Ovary (tissue), 3 donors: ENCODE results near the gene E2F4.

Experiments
- EP300 ChIP-seq: sonication (generic); formaldehyde crosslinking; IDR thresholded peaks from one replicate; pipeline ENCODE4 v1.6.1; 2017; ENCODE audit warnings: antibody characterized with exemption
- POLR2A ChIP-seq: fragments of 450-650 bp; IDR thresholded peaks from one replicate; pipeline ENCODE4 v1.6.1; 2017; ENCODE audit warnings: antibody characterized with exemption, mild to moderate bottlenecking, moderate library complexity
- TF ChIP-seq, protein P1 (sequence below), 3 donors: fragments of 450-650 bp in 2 of 3; fragments of 200-600 bp in 1 of 3; IDR thresholded peaks; one replicate each; pipeline versions ENCODE4 v1.5.1 to v1.8.0; 2016 to 2022; ENCODE audit warnings: antibody characterized with exemption in 3 of 3, mild to moderate bottlenecking in 1 of 3
- donor health status: DM: no; HTN: no; CAD: no.

DNA sequence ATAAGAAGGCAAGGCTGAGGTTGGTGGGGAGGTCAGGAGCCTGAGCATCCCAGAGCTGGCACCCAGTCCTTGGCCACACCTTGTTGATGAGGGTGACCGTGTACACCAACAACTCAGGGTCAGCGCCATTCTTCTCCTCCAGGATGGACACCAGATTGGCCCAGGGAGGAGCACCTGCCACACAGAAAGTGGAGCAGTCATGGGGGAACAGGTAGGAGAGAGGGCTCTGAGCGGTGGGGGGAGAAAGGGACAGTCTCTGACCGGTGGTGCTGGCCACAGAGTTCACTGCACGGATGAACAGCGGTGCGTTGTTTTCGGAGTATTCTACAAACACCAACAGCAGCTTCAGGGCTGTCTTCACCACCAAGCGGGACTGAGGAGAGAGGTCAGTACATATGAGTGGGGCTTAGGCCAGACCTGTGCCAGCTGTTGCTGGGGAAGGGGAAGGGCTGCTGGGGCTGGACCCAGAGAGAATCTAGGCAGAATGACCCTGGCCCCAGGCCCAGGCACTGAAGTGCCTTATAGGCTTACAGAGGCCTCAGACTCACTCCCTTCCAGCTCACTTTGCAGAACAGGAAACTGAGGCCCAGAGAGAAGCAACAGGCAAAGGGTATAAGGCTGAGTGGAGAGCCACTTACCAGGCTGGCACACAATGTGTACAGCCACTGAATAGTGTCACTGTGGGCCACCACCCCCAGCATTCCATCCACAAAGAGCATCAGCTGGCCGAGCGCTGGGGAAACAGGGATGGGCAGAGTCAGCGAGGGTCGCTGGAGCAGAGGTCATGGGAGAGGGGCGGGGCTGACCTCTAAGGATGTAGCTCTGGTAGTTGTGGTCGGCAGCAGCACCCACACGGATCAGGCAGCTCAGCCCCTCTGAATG is 45.7 kb downstream of the E2F4 start:
- no peak for TF ChIP-seq POLR2A
- TF ChIP-seq, protein P1, sequence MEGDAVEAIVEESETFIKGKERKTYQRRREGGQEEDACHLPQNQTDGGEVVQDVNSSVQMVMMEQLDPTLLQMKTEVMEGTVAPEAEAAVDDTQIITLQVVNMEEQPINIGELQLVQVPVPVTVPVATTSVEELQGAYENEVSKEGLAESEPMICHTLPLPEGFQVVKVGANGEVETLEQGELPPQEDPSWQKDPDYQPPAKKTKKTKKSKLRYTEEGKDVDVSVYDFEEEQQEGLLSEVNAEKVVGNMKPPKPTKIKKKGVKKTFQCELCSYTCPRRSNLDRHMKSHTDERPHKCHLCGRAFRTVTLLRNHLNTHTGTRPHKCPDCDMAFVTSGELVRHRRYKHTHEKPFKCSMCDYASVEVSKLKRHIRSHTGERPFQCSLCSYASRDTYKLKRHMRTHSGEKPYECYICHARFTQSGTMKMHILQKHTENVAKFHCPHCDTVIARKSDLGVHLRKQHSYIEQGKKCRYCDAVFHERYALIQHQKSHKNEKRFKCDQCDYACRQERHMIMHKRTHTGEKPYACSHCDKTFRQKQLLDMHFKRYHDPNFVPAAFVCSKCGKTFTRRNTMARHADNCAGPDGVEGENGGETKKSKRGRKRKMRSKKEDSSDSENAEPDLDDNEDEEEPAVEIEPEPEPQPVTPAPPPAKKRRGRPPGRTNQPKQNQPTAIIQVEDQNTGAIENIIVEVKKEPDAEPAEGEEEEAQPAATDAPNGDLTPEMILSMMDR (IDR thresholded peaks at IDR 0.05) = no peak
- no peak for TF ChIP-seq EP300
